CD14-positive monocyte (primary cell): ENCODE data around the gene UAP1L1. TPM values are rescaled to one million over a fixed set of nuclear protein-coding genes. Genes with fewer than 3 reads are reported as not detected.

Source experiments
- DNase-seq, 3 donors: peaks; one replicate each; pipeline ENCODE4 v3.0.0-alpha.2; 2011 to 2022
- H2AFZ ChIP-seq: 2 replicates; pipeline ENCODE4 v1.6.0; 2012; ENCODE audit warnings: mild to moderate bottlenecking, low read depth, low read length, inconsistent platforms; ENCODE audit not compliant: insufficient read depth, poor library complexity, severe bottlenecking
- H3K27ac ChIP-seq, 2 donors: 1 replicate in 1 of 2; 2 replicates in 1 of 2; pipeline ENCODE4 v1.5.1; 2012 to 2013; ENCODE audit warnings: low read length in 2 of 2, control low read depth in 1 of 2, inconsistent platforms in 1 of 2, low read depth in 1 of 2, mild to moderate bottlenecking in 1 of 2
- H3K27me3 ChIP-seq, 2 donors: one replicate each; pipeline versions ENCODE4 v1.6.0 to v1.6.1; 2011 to 2013; ENCODE audit warnings: low read length in 2 of 2; ENCODE audit not compliant: control insufficient read depth in 2 of 2, insufficient read depth in 2 of 2
- H3K36me3 ChIP-seq, 2 donors: replicated peaks in 1 of 2; 1 replicate in 1 of 2; 2 replicates in 1 of 2; pipeline versions ENCODE4 v1.5.1 to v1.6.1; 2012 to 2013; ENCODE audit warnings: low read length in 2 of 2, control low read depth in 1 of 2, inconsistent platforms in 1 of 2, mild to moderate bottlenecking in 1 of 2; ENCODE audit not compliant: insufficient read depth in 2 of 2, control insufficient read depth in 1 of 2
- H3K4me1 ChIP-seq, 2 donors: 1 replicate in 1 of 2; 2 replicates in 1 of 2; pipeline versions ENCODE4 v1.5.1 to v1.6.1; 2012 to 2013; ENCODE audit warnings: low read length in 2 of 2, control low read depth in 1 of 2, inconsistent platforms in 1 of 2, mild to moderate bottlenecking in 1 of 2, moderate library complexity in 1 of 2; ENCODE audit not compliant: insufficient read depth in 2 of 2, control insufficient read depth in 1 of 2
- H3K4me2 ChIP-seq: replicated peaks from 2 replicates; pipeline ENCODE3; 2012; ENCODE audit warnings: low read length, moderate library complexity, mild to moderate bottlenecking; ENCODE audit not compliant: poor library complexity, severe bottlenecking; ENCODE audit errors: extremely low read depth
- H3K4me3 ChIP-seq, 3 experiments: fragments of 200-600 bp in 1 of 3; sonication (generic) in 1 of 3; replicated peaks in 1 of 3; 1 replicate in 2 of 3; 2 replicates in 1 of 3; pipeline ENCODE4 v1.5.1; 2011 to 2013; ENCODE audit warnings: low read length in 3 of 3, mild to moderate bottlenecking in 3 of 3, control low read depth in 2 of 3, low read depth in 2 of 3, inconsistent platforms in 1 of 3, moderate library complexity in 1 of 3
- H3K79me2 ChIP-seq: 2 replicates; pipeline ENCODE4 v1.6.0; 2012; ENCODE audit warnings: mild to moderate bottlenecking, control low read depth, inconsistent platforms, low read length, moderate library complexity; ENCODE audit not compliant: insufficient read depth
- H3K9ac ChIP-seq: 2 replicates; pipeline ENCODE4 v1.6.0; 2017; ENCODE audit warnings: low read length, mild to moderate bottlenecking; ENCODE audit not compliant: insufficient read depth, poor library complexity, severe bottlenecking
- H3K9me3 ChIP-seq, 2 donors: replicated peaks in 1 of 2; 1 replicate in 1 of 2; 2 replicates in 1 of 2; pipeline versions ENCODE4 v1.5.1 to v1.6.1; 2012 to 2013; ENCODE audit warnings: low read length in 2 of 2, control low read depth in 1 of 2; ENCODE audit not compliant: control insufficient read depth in 1 of 2, insufficient read depth in 1 of 2
- H4K20me1 ChIP-seq: 2 replicates; pipeline ENCODE4 v1.6.0; 2012; ENCODE audit warnings: mild to moderate bottlenecking, low read length, control low read depth, moderate library complexity; ENCODE audit not compliant: insufficient read depth
- H3K27ac Mint-ChIP-seq, 7 donors: one replicate each; pipeline ENCODE4 v1.8.0; 2020; ENCODE audit warnings: mild to moderate bottlenecking in 7 of 7, mixed read lengths in 7 of 7, moderate library complexity in 6 of 7, inconsistent platforms in 2 of 7
- H3K27me3 Mint-ChIP-seq, 3 donors: one replicate each; pipeline ENCODE4 v1.8.0; 2021 to 2022; ENCODE audit warnings: low read depth in 3 of 3, mild to moderate bottlenecking in 3 of 3, mixed read lengths in 3 of 3, moderate library complexity in 3 of 3, inconsistent platforms in 1 of 3
- H3K36me3 Mint-ChIP-seq, 2 donors: one replicate each; pipeline ENCODE4 v1.8.0; 2020; ENCODE audit warnings: mixed read lengths in 2 of 2, inconsistent platforms in 1 of 2, mild to moderate bottlenecking in 1 of 2
- H3K4me1 Mint-ChIP-seq: one replicate; pipeline ENCODE4 v1.8.0; 2020; ENCODE audit warnings: mild to moderate bottlenecking, mixed read lengths
- H3K4me3 Mint-ChIP-seq, 2 donors: one replicate each; pipeline ENCODE4 v1.8.0; 2020; ENCODE audit warnings: mild to moderate bottlenecking in 2 of 2, mixed read lengths in 2 of 2, moderate library complexity in 1 of 2
- H3K9me3 Mint-ChIP-seq, 7 donors: one replicate each; pipeline ENCODE4 v1.8.0; 2020 to 2022; ENCODE audit warnings: mixed read lengths in 7 of 7, mild to moderate bottlenecking in 6 of 7, moderate library complexity in 6 of 7, inconsistent platforms in 2 of 7
- WGBS: methylation state at CpG from one replicate; pipeline ENCODE4 v1.1.5; 2013; ENCODE audit warnings: missing lambda C conversion rate; ENCODE audit not compliant: insufficient coverage; 5-methylcytosine and 5-hydroxymethylcytosine counted together
- intact Hi-C, 2 donors: fragments of 100-400 bp; cut with micrococcal nuclease; formaldehyde crosslinking; loops; one replicate each; pipeline versions ENCODE4 v1.15.0 to v1.15.1; 2023
- polyA plus RNA-seq, 3 donors: library from polyadenylated mRNA; depleted of rRNA in 1 of 3; unstranded in 2 of 3; stranded (reverse) in 1 of 3; fragments of 300-500 nt in 2 of 3; fragments of >200 nt in 1 of 3; fragmentation: Illumina TruSeq in 2 of 3; gene quantifications; 1 replicate in 2 of 3; 2 replicates in 1 of 3; pipeline ENCODE4 v1.2.3, GENCODE V29; 2012 to 2021
- TF ChIP-seq, protein P1 (sequence below): fragments of 200-600 bp; IDR thresholded peaks from one replicate; pipeline ENCODE4 v1.8.0; 2022; ENCODE audit warnings: antibody characterized with exemption, mild to moderate bottlenecking

The UAP1L1 gene
- polyA plus RNA-seq, 3 donors = 5.7 to 16.7 (median 14.8) TPM

DNA sequence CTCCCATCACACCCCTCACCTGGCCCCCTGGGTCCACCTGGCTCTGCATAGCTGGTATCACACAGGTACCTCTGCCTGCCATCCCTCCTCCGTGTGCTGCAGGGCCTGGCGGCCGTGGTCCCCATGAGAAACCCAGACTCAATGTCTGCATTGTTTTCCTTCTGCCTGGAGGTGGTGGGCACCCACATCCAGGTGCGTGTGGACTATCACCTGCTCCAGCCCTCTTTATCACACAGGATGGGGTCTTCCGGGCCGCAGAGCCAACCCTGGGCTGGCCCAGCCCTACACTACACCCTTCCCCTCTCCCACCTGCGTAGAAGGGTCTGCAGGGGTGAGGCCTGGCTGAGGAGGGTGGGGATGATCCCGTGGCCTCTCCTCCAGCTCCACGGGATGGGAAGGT lies 38.4 kb upstream of the UAP1L1 start:
- Mint-ChIP-seq H3K4me3 (no peak overlapping the region), H3K36me3 (peaks cover 5 to 26% of the 10 kb centered on the region in 2 donors), H3K27me3 (peaks cover 8 to 15% (median 10%) of the 10 kb centered on the region in 3 donors), H3K27ac (no peak overlapping the region), H3K9me3 (no peaks in the 10 kb centered on the region), H3K4me1 (peaks cover 15% of the 10 kb centered on the region)
- no peak overlapping the region for H3K9ac ChIP-seq
- H3K4me2 ChIP-seq = no peak overlapping the region
- TF ChIP-seq, protein P1, sequence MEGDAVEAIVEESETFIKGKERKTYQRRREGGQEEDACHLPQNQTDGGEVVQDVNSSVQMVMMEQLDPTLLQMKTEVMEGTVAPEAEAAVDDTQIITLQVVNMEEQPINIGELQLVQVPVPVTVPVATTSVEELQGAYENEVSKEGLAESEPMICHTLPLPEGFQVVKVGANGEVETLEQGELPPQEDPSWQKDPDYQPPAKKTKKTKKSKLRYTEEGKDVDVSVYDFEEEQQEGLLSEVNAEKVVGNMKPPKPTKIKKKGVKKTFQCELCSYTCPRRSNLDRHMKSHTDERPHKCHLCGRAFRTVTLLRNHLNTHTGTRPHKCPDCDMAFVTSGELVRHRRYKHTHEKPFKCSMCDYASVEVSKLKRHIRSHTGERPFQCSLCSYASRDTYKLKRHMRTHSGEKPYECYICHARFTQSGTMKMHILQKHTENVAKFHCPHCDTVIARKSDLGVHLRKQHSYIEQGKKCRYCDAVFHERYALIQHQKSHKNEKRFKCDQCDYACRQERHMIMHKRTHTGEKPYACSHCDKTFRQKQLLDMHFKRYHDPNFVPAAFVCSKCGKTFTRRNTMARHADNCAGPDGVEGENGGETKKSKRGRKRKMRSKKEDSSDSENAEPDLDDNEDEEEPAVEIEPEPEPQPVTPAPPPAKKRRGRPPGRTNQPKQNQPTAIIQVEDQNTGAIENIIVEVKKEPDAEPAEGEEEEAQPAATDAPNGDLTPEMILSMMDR = no peak
- H3K4me1 ChIP-seq = peaks cover 18 to 22% of the 10 kb centered on the region in 2 donors
- H3K27ac ChIP-seq = no peak overlapping the region
- H4K20me1 ChIP-seq = peaks cover 50% of the 10 kb centered on the region
- peaks cover 15 to 22% of the 10 kb centered on the region in 2 donors for H3K36me3 ChIP-seq
- peaks cover 20% of the 10 kb centered on the region for H3K79me2 ChIP-seq
- no peak for DNase-seq
- WGBS = 94% methylated on average over 3 of the region's 9 CpGs
- H3K4me3 ChIP-seq = no peak overlapping the region
- intact Hi-C loops = loop anchor here in 1 of 2 donors (10.0 kb wide), 1 partner anchor 94 kb away; the partner anchor contains the start of genes C8G and FBXW5
- no peaks in the 10 kb centered on the region for H3K9me3 ChIP-seq
- no peak overlapping the region for H2AFZ ChIP-seq
- peaks cover 2 to 9% of the 10 kb centered on the region in 2 donors for H3K27me3 ChIP-seq

DNA sequence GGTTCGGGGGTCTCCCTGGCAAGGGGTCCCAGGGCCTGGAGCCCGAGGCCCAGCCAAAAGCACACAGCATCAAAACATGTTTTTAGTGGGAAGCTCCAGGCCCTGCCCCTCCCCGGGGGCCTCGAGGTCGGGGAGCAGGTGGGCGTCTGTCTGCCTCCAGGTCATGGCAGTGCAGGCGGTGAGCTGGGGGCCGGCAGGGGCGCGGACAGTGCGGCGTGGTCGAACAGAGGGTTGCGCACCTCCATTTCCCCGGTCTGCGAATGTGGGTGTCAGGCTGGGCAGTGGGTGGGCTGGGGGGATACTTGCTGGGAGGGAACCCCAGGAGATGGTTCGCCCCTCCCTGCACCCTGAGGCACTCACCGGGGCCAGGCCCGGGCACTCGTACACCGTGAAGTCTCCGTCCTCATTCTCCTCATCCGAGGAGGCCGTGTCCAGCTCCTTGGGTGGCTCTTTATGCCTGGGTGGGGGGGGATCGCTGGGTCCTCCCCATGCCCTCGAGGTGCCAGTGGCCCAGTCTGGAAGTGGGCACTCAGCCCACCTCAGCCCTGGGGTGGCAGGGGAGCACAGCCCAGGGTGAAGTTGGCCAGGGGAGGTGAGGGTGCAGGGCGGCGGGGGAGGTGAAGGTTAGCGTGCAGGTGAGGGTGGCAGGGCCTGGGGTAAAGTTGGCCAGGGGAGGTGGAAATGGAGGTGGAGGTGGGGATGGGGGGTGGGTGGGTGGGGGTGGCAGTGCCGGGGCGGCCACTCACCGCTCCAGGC lies 37.5 kb upstream of the UAP1L1 start:
- H3K27ac ChIP-seq = no peak overlapping the region
- no peak overlapping the region for H3K27ac Mint-ChIP-seq
- H4K20me1 ChIP-seq = peaks cover 50% of the 10 kb centered on the region
- peaks cover 18 to 25% of the 10 kb centered on the region in 2 donors for H3K4me1 ChIP-seq
- peaks cover 17 to 24% (median 18%) of the 10 kb centered on the region in 3 donors for H3K27me3 Mint-ChIP-seq
- TF ChIP-seq, protein P1 = no peak
- H3K4me3 Mint-ChIP-seq = no peak overlapping the region
- peaks cover 5 to 27% of the 10 kb centered on the region in 2 donors for H3K36me3 Mint-ChIP-seq
- peaks cover 13% of the 10 kb centered on the region for H3K4me1 Mint-ChIP-seq
- no peak overlapping the region for H3K4me3 ChIP-seq
- intact Hi-C loops = loop anchor here in 1 of 2 donors (10.0 kb wide), 1 partner anchor 95 kb away; the partner anchor contains the start of genes C8G and FBXW5
- peaks cover 0 to 1% of the 10 kb centered on the region in 2 donors for H3K9me3 ChIP-seq
- no peak overlapping the region for H3K4me2 ChIP-seq
- H3K27me3 ChIP-seq = peaks cover 6 to 18% of the 10 kb centered on the region in 2 donors
- DNase-seq = no peak
- no peak overlapping the region for H2AFZ ChIP-seq
- 89% methylated on average over 21 of the region's 32 CpGs for WGBS
- no peak overlapping the region for H3K9ac ChIP-seq
- H3K79me2 ChIP-seq = peaks cover 15% of the 10 kb centered on the region
- peaks cover 0 to 1% (median under 1%) of the 10 kb centered on the region in 7 donors for H3K9me3 Mint-ChIP-seq
- H3K36me3 ChIP-seq = peaks cover 15 to 22% of the 10 kb centered on the region in 2 donors
